ENCODE data around the gene INSRR.

DNA sequence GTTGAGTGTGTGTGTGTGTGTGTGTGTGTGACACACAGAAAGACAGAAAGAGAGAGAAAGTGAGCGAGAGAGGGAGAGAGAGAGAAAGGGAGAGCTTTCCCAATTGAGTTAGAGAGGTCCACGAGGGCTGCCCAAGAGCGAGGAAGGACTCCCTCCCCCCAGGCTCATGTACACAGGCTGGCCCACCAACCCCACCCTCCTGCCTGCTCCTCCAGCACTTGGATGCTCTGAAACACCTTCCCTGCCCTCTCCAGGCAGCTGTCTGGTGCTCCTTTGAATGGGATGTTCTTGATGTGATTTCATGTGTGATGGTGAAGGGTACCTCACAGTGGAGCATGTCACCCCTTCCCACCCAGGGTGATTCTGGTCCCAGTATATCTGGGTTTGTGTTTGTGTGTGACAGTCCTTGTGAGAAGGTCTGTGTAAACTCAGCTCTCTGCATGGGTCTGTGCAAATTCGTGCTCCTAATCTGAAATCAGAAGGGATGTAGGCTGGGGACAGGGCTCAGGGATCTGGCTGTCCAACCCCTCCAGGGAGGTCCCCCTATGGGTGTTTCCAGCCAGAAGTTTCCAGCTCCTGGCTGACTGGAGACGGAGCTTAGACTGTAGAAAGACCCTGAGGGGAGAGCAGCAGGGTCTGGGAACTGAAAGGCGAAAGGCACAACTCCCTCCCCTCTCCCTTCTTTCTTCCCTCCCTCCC lies 27.8 kb upstream of the INSRR start:
- TF ChIP-seq, protein P1, sequence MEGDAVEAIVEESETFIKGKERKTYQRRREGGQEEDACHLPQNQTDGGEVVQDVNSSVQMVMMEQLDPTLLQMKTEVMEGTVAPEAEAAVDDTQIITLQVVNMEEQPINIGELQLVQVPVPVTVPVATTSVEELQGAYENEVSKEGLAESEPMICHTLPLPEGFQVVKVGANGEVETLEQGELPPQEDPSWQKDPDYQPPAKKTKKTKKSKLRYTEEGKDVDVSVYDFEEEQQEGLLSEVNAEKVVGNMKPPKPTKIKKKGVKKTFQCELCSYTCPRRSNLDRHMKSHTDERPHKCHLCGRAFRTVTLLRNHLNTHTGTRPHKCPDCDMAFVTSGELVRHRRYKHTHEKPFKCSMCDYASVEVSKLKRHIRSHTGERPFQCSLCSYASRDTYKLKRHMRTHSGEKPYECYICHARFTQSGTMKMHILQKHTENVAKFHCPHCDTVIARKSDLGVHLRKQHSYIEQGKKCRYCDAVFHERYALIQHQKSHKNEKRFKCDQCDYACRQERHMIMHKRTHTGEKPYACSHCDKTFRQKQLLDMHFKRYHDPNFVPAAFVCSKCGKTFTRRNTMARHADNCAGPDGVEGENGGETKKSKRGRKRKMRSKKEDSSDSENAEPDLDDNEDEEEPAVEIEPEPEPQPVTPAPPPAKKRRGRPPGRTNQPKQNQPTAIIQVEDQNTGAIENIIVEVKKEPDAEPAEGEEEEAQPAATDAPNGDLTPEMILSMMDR (IDR thresholded peaks at IDR 0.05): no peak
- TF ChIP-seq POLR2A (IDR thresholded peaks at IDR 0.05): no peak

Data from thyroid gland (tissue), 4 donors.